GM15510 (cell line): Measurements from ENCODE around the gene DDAH2.
A peak's percentile ranks its signal among the peaks of the same experiment; 100 is the strongest.

Experiments used
- POLR2A ChIP-seq: IDR thresholded peaks from 3 replicates; pipeline ENCODE4 v1.6.1; 2011; ENCODE audit warnings: borderline replicate concordance; ENCODE audit not compliant: insufficient read length; ENCODE audit errors: extremely low read depth

Gene DDAH2

DNA sequence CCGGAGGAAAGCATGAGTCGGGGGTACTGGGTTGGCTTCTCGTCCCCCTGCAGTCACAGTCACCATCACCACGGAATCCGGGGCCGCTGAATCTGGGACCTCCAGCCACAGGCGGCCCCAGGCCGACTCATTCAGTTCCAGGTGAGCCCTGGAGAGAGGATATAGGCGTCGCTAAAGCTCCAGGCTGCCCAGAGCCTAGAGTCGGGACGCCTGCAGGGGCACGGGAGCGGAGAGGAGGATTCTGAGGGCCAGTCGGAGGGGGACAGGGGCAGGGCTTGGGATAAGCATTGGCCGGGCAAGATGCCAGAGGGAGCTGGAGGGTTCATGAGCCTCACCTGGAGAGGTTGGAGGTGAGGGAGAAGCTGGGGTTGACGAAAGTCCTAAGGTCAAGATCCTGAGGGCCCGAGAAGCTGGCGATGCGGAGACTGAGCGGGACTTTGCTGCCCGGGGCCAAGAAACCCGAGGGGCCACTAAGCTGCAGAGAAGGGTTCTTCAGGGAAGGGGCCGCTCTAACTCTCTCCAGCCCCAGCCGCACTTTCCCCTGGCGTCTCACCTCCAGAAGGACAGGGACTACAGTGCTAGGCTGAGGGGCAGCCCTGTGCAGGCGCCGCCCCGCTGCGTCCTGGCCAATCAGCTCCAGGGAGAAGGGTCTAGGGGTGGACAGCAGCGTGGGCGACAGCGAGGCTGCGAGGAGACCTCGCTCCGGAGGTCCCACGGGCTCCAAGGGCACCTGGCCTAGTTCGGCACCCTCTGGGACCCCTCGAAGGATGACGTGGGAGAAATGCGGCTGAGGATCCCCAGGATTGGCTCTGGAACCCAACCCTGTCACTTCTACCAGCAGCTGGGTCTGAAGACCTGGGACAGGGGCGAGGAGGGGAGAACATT is 37.1 kb upstream of the DDAH2 start:
- no peak for TF ChIP-seq POLR2A

DNA sequence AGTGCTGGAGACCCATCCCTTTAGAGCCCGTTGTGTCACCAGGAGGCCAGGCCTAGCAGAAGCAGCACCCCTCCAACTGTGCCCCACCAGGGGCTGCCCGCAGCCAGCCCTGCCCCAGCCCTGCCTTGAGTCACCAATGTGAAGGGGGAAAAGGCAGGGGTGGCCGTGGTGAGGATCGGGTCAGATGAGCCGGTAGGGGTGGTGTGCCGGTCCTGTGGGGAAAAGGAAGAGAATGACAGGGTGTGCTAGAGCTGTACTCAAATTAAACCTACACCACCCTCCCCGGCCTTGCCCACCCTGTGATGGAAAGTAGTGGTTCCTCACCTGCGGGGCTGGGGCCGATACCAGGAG is 36.4 kb upstream of the DDAH2 start:
- no peak for TF ChIP-seq POLR2A

DNA sequence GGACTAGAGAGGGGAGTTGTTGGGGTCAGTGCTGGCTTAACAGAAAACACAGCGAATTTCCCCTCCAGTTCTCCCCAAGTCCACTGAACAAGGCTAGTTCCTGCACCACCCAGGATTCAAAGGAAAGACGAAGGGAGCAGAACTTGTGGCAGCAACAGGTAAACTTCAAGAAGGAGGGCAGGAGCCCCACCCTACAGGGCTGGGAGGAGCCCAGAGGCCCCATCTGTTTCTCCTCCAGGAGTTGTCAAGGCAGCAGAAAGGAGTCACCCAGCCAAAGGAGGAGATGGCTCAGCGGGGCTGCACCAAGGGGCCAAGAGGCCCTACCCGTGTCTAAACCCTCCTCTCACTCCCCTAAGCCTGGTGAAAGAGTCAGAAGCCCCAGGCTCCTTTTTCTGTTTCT is 35.1 kb upstream of the DDAH2 start:
- no peak for TF ChIP-seq POLR2A

DNA sequence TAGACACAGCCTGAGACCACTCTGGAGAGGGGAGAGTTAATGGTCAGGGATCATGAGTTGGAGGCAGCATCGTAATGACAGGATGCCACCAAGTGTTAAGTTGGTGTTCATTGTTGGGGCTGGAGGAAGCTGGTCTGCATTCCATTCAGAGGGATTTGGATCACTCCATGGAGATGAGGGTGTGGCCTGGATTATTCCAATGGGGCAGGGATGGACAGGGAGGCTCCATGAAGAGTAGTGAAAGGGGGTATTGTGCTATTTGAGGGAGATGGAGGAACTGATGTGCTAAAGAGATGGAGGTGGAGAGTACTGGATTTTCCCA is 34.5 kb upstream of the DDAH2 start:
- TF ChIP-seq POLR2A: no peak

DNA sequence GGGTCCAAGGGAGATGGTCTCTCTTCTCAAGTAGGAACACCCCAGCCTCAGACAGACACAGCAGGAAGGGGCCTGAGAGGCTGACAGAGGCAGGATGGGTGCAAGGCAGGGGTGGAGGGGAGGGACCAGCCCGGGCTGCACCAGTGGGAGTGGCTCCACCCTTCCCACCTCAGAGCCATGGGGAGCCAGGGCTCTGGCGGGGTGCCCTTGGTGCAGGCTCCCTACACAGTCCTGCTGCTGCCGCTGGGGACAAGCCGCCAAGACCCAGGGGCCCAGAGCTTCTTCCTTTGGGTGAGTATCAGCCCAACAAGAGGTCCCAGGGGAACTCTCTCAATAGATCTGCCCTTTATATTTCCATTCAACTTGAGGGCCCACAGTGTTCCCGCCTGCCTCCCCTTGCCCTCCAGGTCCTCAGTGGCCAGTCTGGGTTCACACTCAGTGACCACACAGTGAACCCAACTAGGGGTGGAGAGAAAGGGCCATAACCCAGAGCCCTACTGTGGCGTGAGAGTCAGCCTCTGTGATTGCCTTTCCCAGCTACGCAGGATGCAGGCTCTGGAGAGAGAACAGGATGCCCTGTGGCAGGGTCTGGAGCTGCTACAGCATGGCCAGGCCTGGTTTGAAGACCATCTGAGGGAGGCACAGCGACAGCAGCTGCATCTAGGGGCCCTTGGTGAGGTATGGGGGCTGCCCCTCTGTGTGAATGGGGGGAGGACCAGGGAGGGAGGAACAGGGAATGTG is 33.9 kb upstream of the DDAH2 start:
- TF ChIP-seq POLR2A: peak; percentile 13

DNA sequence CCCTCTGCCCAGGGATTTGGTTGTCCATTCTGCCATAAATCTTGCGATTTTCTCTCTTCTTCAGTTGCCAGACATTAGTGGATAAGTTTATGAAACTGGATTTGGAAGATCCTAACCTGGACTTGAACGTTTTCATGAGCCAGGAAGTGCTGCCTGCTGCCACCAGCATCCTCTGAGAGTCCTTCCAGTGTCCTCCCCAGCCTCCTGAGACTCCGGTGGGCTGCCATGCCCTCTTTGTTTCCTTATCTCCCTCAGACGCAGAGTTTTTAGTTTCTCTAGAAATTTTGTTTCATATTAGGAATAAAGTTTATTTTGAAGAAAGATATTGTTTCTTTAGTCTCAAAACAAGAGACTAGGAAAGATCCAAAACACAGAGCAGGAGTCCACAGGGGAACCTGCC is 33.3 kb upstream of the DDAH2 start, which contains the start of gene SAPCD1:
Gene SAPCD1 (plus strand): TSS at position 301 of the 400 bp plus-strand sequence. CDS start 399 bp downstream, outside the sequence.
- TF ChIP-seq POLR2A: no peak

DNA sequence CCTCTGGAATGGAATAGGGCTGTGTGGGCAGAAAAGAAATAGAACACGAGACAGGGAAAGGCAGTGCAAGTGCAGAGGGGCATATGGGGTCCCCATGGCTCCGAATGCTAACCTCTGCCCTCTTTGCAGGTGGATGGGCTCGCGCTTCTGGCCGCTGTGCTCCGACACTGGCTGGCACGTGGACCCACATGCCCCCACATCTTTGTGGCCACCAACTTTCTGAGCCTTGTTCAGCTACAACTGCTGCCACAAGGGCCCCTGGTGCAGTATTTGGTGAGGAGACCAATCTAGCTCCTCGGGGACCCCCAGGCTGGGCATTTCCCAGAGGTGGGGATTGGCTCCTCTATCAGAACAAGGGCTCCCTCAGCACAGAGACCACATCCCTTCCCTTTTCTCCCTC is 32.2 kb upstream of the DDAH2 start:
- TF ChIP-seq POLR2A: no peak

DNA sequence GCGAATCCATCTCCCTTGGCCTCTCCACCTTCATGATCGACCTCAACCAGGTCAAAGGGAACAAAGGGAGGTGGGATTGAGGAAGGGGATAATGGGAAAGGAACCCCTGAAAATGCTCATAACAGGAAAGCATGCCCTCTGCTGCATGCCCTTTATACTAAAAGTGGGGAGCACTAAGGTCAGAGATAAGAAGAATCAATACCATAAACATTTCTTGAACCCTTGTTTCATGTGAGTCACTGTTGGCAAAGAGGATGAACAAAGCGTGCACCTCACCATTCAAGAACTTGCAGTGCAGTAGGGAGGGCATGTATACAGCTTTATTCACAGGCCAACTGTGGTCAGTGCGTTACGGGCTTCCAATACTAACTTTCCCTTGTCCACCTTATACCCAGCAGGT is 31.7 kb upstream of the DDAH2 start:
- TF ChIP-seq POLR2A: no peak

DNA sequence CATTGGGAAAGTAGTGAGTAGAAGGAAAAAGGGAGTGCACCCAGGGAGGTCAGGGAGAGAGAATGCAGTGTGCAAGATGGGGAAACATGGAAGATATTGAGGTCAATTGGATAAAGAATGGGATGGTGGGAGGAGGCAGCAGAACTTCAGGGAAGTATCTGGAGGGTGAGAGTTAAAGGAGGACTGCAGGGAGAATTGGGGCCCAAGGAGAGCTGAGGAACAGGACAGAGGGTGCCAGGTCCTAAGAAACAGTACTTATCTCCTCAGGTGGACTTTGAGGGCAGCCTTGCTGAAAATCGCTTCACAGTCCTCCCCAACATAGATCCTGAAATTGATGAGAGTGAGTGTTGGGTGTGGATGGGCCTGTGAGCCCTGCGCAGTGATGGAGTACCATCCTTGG is 29.2 kb upstream of the DDAH2 start:
- no peak for TF ChIP-seq POLR2A

DNA sequence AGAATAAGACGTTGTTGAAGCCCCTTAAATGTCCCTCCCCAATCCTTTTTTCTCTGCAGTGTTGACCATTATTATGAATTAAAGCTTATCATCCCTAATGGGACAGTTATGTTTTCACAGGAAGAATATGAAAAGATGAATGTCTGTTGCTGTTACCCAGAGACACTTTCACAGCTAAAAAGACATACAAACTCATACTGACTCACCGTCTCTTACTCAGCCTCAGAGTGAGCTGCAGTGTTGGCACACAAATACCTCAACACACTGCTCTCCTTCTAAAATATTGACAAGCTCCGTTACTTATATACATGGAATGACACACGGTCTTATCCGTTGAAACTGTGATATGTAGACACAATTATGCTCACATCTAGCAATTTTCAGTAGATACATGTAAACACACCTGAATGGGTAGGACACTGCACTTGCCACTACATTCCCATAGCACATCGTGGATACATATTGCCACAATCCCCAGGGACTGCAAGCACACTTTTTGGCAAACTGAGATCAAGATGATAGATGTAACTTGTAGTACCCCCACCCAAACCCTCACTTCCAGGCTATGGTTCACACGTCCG is 23.7 kb upstream of the DDAH2 start:
- TF ChIP-seq POLR2A: no peak

DNA sequence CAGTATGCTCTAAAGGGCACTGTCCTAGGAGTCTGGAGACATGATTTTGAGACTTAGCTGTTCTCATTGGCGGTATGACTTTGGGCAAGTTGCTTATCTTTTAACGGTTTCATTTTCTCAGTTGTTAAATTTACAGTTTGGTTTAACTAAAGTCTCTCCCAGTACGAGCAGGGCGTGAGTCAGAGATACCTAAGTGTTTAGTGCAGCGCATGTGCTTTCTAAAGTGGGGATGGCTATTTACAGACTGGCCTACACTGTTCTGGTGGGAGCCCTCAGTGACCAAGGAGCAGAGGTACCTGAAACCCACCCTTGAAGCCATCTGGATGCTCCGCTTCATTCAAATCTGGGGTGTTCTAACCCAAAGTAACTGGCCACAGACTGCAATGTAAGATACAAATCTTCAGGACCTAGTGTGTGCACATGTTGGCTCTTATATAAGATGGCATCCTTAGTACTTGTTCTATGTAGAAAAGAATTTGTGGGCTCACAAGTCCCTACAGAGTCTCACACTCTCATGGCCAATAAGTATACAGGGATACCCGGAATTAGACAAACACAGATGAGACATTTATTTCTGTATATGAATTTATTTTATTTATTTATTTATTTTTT is 21.4 kb upstream of the DDAH2 start:
- no peak for TF ChIP-seq POLR2A

DNA sequence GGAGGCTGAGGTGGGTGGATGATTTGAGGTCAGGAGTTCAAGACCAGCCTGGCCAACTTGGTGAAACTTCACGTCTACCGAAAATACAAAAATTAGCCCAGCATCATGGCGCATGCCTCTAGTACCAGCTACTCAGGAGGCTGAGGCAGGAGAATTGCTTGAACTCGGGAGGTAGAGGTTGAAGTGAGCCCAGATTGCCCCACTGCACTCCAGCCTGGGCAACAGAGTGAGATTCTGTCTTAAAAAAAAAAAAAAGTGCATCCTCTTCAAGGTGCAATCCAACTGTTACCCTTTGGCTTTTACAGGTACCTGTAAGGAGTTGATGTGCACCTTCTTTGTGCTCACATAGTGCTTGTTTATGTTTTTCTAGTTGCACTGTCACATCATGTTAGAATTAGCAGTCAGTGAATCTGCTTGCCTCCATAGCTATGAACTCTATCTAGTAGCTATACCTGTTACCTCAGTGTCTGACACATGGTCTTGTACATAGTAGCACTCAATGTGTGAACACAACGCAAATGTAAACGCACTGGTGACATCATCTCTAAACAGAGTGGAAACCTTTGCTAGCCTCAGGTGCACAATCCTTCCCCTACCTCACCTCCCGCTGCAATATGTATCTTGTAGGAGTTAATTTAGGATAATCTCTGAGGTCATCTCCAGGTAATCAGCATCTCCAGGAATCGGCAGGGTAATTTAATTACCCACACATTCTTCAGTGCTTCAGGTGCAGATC is 20.4 kb upstream of the DDAH2 start:
- no peak for TF ChIP-seq POLR2A

DNA sequence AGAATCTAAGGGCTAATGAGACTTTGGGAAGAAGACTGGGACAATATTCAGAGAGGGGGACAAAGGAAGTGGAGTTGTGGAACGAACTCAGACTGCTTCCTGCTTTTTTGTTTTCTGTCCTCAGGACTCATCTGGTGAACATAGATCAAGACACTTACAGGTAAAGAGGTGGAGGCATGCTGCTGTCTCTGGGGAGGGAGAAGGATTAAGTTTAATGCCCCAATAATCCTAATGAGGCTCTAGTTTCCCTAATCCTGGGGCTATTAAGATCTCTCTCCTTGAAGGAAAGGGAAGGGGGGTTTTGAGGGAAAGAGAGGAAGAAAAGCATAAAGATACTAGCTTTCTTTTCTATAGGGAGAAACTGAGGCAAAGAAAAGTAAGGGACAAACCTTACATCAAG is 15.3 kb upstream of the DDAH2 start:
- no peak for TF ChIP-seq POLR2A

DNA sequence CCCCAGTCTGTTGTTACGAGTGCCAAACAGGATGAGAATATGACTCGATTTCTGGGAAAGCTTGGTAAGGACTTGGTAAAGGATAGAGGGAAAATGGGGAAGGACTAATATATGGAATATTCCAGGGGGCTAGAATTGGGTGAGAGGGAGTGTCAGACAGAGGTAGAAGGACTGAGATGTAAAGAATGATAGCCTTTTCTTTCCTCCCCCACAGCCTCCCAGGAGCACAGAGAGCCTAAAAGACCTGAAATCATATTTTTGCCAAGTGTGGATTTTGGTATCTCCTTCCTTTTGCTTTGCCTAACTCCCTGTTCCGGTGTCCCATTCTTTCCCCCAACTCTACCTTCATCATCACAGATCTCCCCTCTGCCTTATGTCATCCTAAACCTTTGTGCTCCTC is 13.8 kb upstream of the DDAH2 start:
- TF ChIP-seq POLR2A: no peak

DNA sequence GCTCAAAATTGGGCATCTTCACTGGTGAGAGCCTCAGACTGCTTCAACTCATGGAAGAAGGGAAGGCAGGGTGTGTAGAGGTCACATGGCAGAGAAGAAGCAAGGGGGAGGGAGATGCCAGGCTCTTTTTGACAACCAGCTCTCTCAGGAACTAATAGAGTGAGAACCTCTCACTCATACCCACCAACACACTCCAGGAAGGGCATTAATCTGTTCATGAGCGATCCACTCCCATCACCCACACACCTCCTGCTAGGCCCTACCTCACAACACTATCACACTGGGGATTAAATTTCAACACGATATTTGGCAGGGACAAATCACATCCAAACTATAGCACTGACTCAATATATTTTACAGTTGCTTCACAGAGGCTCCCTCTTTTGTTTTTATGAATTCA is 12.7 kb upstream of the DDAH2 start:
- TF ChIP-seq POLR2A: no peak
